ENCODE measurements around the gene PTGR3. TPM values are rescaled to one million over a fixed set of nuclear protein-coding genes. Genes with fewer than 3 reads are reported as not detected.

Gene PTGR3
- total and polyA plus RNA-seq, 12 donors: 10.0 to 71.3 (median 57.1) TPM

Other genes with a start within 250 kb of the PTGR3 start
- 10 to 100 TPM; 13.2 to 22.9 (median 18.3) TPM for gene TSHZ1, start 1.7 kb upstream of the PTGR3 start, total RNA-seq
- gene TSHZ1, start 1.7 kb upstream of the PTGR3 start, polyA plus RNA-seq: 10 to 100 TPM in 1 of 2 donors, 1 to 10 TPM in 1; 4.8 to 10.7 TPM
- not detected for gene SMIM21, start 218.6 kb upstream of the PTGR3 start, total RNA-seq
- gene SMIM21, start 218.6 kb upstream of the PTGR3 start, polyA plus RNA-seq: not detected